Measurements from ENCODE around the gene KLF9.

- peak in 1 of 3 donors; percentile 40 for TF ChIP-seq CTCF (IDR thresholded peaks at IDR 0.05)
- TF ChIP-seq POLR2A (IDR thresholded peaks at IDR 0.05): peak; percentile 87
Measured at GRCh38 chr9:70418822-70419555, 4.5 kb upstream of the KLF9 start.

Measured in ovary (tissue), 3 donors.